OCI-LY7 (cell line): ENCODE results near the gene ETV1. TPM values are rescaled to one million over a fixed set of nuclear protein-coding genes. Genes with fewer than 3 reads are reported as not detected.

ENCODE experiments used
- BruUV-seq: library from RNA; stranded (reverse); fragments of 400-500 nt; replicated peaks from 2 replicates; lab custom pipeline; 2021; lab: Mats Ljungman, UMichigan
- CTCF ChIA-PET: fragments of 300-600 bp; sonication (Branson Sonifier 250); formaldehyde crosslinking; loops from one replicate; lab custom pipeline; 2022; ENCODE audit warnings: antibody characterized with exemption; ENCODE audit not compliant: unreplicated experiment; lab: Charles Lee
- POLR2A ChIA-PET: fragments of 300-600 bp; sonication (Branson Sonifier 250); formaldehyde crosslinking; loops from one replicate; lab custom pipeline; 2022; ENCODE audit warnings: antibody characterized with exemption; lab: Charles Lee
- DNase-seq: peaks from one replicate; pipeline ENCODE4 v3.0.0-alpha.2; 2015; ENCODE audit warnings: low spot score
- H2AFZ ChIP-seq: fragments of 200-600 bp; sonication (generic), shearing (Covaris generic); 2 replicates; pipeline ENCODE4 v1.6.1; 2014; ENCODE audit warnings: mild to moderate bottlenecking, antibody characterized with exemption, low read length, moderate library complexity
- H3K27ac ChIP-seq: fragments of 200-600 bp; sonication (generic); 2 replicates; pipeline ENCODE4 v1.5.1; 2014; ENCODE audit warnings: mixed run types, low read depth, mild to moderate bottlenecking, moderate library complexity, low read length, inconsistent platforms; ENCODE audit not compliant: poor library complexity, severe bottlenecking
- H3K36me3 ChIP-seq: fragments of 200-600 bp; sonication (generic); 2 replicates; pipeline ENCODE4 v1.6.1; 2014; ENCODE audit warnings: mild to moderate bottlenecking, antibody characterized with exemption, low read length, moderate library complexity, mixed read lengths; ENCODE audit not compliant: insufficient read depth
- H3K4me1 ChIP-seq: fragments of 200-600 bp; sonication (generic); 2 replicates; pipeline ENCODE4 v1.5.1; 2014; ENCODE audit warnings: mild to moderate bottlenecking, low read length; ENCODE audit not compliant: insufficient read depth, poor library complexity, severe bottlenecking
- H3K4me2 ChIP-seq: fragments of 200-600 bp; sonication (generic); 2 replicates; pipeline ENCODE4 v1.6.1; 2014; ENCODE audit warnings: mild to moderate bottlenecking, low read length
- H3K4me3 ChIP-seq: fragments of 200-600 bp; sonication (generic); 2 replicates; pipeline ENCODE4 v1.5.1; 2014; ENCODE audit warnings: mild to moderate bottlenecking, low read depth, low read length; ENCODE audit not compliant: poor library complexity, severe bottlenecking
- H3K79me2 ChIP-seq: fragments of 200-600 bp; sonication (generic); 2 replicates; pipeline ENCODE4 v1.6.1; 2016; ENCODE audit warnings: low read depth, mild to moderate bottlenecking, low read length, moderate library complexity, mixed read lengths; ENCODE audit not compliant: insufficient read depth
- H3K9me2 ChIP-seq: fragments of 200-600 bp; sonication (generic); 2 replicates; pipeline ENCODE4 v1.6.1; 2016; ENCODE audit warnings: mild to moderate bottlenecking, low read length, mixed read lengths; ENCODE audit not compliant: insufficient read depth
- H3K9me3 ChIP-seq: fragments of 200-600 bp; sonication (generic); 2 replicates; pipeline ENCODE4 v1.6.1; 2014; ENCODE audit warnings: mild to moderate bottlenecking, mixed run types, low read length, mixed read lengths
- H4K20me1 ChIP-seq: fragments of 200-600 bp; sonication (generic); 2 replicates; pipeline ENCODE4 v1.6.1; 2014; ENCODE audit warnings: mild to moderate bottlenecking, antibody characterized with exemption, low read length, moderate library complexity, mixed read lengths; ENCODE audit not compliant: insufficient read depth
- CTCF ChIP-seq: fragments of 200-600 bp; sonication (generic); conservative IDR thresholded peaks from 2 replicates; pipeline ENCODE4 v1.5.1; 2014; ENCODE audit warnings: mild to moderate bottlenecking, antibody characterized with exemption, low read length, moderate library complexity, mixed read lengths
- EZH2phosphoT487 ChIP-seq: fragments of 200-600 bp; sonication (generic); IDR thresholded peaks from 2 replicates; pipeline ENCODE4 v1.6.1; 2018; ENCODE audit warnings: low read depth, borderline replicate concordance, mild to moderate bottlenecking, mixed run types, antibody characterized with exemption, low read length, moderate library complexity, mixed read lengths
- intact Hi-C: fragments of 100-400 bp; cut with micrococcal nuclease; formaldehyde crosslinking; loops from one replicate; pipeline ENCODE4 v1.10.0; 2022; ENCODE audit not compliant: unreplicated experiment
- total RNA-seq, 2 experiments: library from RNA; depleted of rRNA in 1 of 2; stranded (reverse); fragments of >200 nt in 1 of 2; shearing (Covaris generic) in 1 of 2; gene quantifications; 2 replicates each; pipeline ENCODE4 v1.2.3, GENCODE V29; 2014 to 2022

ETV1 gene
- total RNA-seq, 2 experiments from 2014 or later: not detected

GRCh38 chr7:13955494-13955893 lies 34.0 kb downstream of the ETV1 start:
- no TSS peak for BruUV-seq
- H3K79me2 ChIP-seq: no peaks in the 10 kb centered on the region
- POLR2A ChIA-PET: no interaction called here

GRCh38 chr7:13953368-13953767 lies 36.1 kb downstream of the ETV1 start:
- Histone ChIP-seq H3K4me1 (no peaks in the 10 kb centered on the region), H3K9me2 (no peaks in the 10 kb centered on the region), H3K4me2 (no peak overlapping the region), H3K9me3 (no peaks in the 10 kb centered on the region), H2AFZ (no peak overlapping the region), H4K20me1 (no peaks in the 10 kb centered on the region), H3K79me2 (no peaks in the 10 kb centered on the region), H3K36me3 (no peaks in the 10 kb centered on the region), H3K27ac (no peak overlapping the region), H3K4me3 (no peak overlapping the region)
- POLR2A ChIA-PET: no interaction called here
- DNase-seq: no peak
- TF ChIP-seq EZH2phosphoT487 (no peak), CTCF (no peak)
- intact Hi-C loops: no loop called here
- CTCF ChIA-PET: no interaction called here
- no TSS peak for BruUV-seq

More at GRCh38 chr7:13955494-13955893, 34.0 kb downstream of the ETV1 start:
- CTCF ChIA-PET: no interaction called here
- H3K4me1 ChIP-seq: no peaks in the 10 kb centered on the region
- no peaks in the 10 kb centered on the region for H3K36me3 ChIP-seq
- H4K20me1 ChIP-seq: no peaks in the 10 kb centered on the region
- no peaks in the 10 kb centered on the region for H3K9me2 ChIP-seq
- H3K27ac ChIP-seq: no peak overlapping the region
- H3K4me3 ChIP-seq: no peak overlapping the region
- TF ChIP-seq EZH2phosphoT487: no peak
- no peak for TF ChIP-seq CTCF
- H3K4me2 ChIP-seq: no peak overlapping the region
- no peak overlapping the region for H2AFZ ChIP-seq
- no peak for DNase-seq
- intact Hi-C loops: no loop called here
- H3K9me3 ChIP-seq: no peaks in the 10 kb centered on the region

GRCh38 chr7:13952921-13953320 lies 36.5 kb downstream of the ETV1 start:
- Histone ChIP-seq H3K27ac (no peak overlapping the region), H3K4me1 (no peaks in the 10 kb centered on the region), H3K9me2 (no peaks in the 10 kb centered on the region), H3K4me3 (no peak overlapping the region), H3K9me3 (no peaks in the 10 kb centered on the region), H3K4me2 (no peak overlapping the region), H2AFZ (no peak overlapping the region), H3K79me2 (no peaks in the 10 kb centered on the region), H4K20me1 (no peaks in the 10 kb centered on the region), H3K36me3 (no peaks in the 10 kb centered on the region)
- no peak for TF ChIP-seq CTCF
- no peak for TF ChIP-seq EZH2phosphoT487
- intact Hi-C loops: no loop called here
- ChIA-PET POLR2A (interaction anchor here (1.4 kb wide), 1 partner anchor 9 kb away, joined by 3 read pairs; no protein-coding TSS in a partner anchor), CTCF (no interaction called here)
- no TSS peak for BruUV-seq
- DNase-seq: no peak
